Measurements from ENCODE around the gene DNAJC16.
A peak's percentile ranks its signal among the peaks of the same experiment; 100 is the strongest.

DNAJC16 gene

DNA sequence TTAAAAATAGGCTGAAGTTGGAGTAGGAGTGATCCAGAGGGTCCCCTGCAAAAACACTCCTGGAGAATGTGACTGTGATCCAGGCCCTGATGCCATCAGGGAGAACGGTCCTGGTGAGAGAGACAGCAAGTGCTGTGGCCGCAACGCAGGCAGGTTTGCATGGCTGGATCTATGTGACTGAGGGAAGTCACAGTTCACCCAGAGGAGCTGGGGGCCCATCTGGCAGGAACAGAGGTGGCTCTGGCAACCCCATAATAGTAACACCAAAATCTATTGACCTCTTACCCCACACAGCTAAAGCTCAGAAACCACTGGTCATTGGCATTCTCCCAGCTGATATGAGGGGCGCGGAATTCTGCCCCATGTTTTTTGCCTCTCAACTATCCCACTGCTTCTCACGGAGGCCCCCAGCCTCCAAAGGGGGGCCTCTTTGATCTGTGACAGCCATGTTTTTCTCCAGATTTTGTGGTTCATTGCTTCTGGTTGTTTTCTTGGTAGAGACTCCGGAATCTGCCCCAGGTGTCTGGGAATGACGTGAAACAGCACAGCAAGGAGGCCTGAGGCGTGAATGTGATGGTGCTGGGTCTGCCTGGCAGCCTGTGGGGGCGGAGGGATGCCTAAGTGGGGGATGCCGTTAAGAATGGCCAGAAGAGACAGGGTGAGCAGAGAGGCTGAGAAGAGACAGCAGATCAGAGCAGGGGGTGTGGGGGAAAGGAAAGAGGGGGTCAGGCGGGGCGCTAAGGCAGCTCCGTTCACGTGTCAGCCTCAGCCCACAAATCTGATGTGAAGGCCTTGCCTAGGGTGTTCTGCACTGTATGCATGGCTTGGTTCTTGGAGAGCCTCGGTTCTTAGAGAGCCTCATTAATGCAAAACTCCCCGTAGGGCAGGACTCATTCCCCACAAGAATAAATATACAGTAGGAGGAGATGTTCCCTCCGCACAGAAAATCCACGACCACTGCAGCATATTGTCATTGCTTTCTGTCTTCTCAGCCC lies 26.2 kb upstream of the DNAJC16 start:
- DNase-seq (ENCODE audit: extremely low read depth, low read depth): no peak
- TF ChIP-seq, protein P1, sequence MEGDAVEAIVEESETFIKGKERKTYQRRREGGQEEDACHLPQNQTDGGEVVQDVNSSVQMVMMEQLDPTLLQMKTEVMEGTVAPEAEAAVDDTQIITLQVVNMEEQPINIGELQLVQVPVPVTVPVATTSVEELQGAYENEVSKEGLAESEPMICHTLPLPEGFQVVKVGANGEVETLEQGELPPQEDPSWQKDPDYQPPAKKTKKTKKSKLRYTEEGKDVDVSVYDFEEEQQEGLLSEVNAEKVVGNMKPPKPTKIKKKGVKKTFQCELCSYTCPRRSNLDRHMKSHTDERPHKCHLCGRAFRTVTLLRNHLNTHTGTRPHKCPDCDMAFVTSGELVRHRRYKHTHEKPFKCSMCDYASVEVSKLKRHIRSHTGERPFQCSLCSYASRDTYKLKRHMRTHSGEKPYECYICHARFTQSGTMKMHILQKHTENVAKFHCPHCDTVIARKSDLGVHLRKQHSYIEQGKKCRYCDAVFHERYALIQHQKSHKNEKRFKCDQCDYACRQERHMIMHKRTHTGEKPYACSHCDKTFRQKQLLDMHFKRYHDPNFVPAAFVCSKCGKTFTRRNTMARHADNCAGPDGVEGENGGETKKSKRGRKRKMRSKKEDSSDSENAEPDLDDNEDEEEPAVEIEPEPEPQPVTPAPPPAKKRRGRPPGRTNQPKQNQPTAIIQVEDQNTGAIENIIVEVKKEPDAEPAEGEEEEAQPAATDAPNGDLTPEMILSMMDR (IDR thresholded peaks at IDR 0.05; ENCODE audit: low read depth, low read length, missing control alignments): no peak
- no peak overlapping the region for H3K4me3 ChIP-seq (replicated peaks; ENCODE audit: low read depth, low read length)

DNA sequence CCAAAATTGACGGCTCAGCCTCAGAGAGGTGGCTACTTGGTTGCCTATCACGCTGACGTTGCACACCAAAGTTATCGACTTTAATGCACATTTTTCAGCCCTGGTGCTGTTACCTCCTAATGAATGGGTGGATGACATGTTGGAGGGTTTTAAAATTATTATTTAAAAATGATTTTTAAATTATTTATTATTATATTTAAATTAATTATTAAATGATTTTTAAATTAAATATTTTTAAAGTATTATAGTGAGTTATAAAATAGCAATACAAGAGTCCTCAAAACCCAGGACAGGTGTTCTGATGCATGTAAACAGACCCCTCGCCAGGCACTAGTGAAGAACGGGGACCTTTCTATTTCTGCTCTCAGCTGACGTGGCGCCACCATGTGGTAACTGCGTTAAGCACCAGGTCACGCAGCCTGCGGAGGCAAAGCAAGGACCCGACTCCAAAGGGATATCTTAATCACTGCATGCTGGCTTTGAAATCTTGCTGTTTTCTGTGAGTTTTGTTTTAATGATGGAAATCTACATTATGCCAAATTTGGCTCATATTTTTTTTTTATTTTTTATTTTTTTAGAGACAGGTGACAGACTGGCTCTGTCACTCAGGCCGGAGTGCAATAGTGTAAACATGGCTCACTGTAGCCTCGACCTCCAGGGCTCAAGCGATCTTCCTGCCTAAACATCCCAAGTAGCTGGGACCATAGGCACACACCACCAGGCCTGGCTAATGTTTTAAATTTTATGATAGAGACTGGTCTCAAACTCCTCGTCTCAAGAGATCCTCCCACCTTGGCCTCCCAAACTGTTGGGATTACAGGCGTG lies 25.2 kb upstream of the DNAJC16 start:
- TF ChIP-seq, protein P1 (IDR thresholded peaks at IDR 0.05; ENCODE audit: low read depth, low read length, missing control alignments): peak; percentile 83
- no peak overlapping the region for H3K4me3 ChIP-seq (replicated peaks; ENCODE audit: low read depth, low read length)
- no peak for DNase-seq (ENCODE audit: extremely low read depth, low read depth)

DNA sequence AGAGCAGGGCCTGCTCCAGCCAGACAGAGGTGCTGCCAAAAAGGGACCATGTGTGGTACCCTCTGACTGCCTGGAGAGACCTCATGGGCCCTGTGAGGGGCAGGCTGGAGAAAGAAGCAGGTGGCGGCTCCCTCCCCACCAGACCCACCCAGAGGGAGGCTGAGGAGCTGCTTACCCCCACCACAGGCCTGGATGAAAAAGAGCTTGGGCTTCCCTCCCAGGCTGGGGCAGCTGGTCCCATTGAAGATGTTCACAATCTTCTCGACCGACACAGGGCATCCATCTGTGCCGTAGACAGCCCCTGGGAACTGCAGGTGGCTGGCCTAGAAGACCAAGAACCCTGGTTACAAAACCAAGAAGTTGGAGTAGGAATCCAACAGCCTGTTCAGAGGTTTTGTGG lies 22.2 kb upstream of the DNAJC16 start:
- H3K4me3 ChIP-seq (replicated peaks; ENCODE audit: low read depth, low read length): no peak overlapping the region
- TF ChIP-seq, protein P1 (IDR thresholded peaks at IDR 0.05; ENCODE audit: low read depth, low read length, missing control alignments): no peak
- DNase-seq (ENCODE audit: extremely low read depth, low read depth): no peak

DNA sequence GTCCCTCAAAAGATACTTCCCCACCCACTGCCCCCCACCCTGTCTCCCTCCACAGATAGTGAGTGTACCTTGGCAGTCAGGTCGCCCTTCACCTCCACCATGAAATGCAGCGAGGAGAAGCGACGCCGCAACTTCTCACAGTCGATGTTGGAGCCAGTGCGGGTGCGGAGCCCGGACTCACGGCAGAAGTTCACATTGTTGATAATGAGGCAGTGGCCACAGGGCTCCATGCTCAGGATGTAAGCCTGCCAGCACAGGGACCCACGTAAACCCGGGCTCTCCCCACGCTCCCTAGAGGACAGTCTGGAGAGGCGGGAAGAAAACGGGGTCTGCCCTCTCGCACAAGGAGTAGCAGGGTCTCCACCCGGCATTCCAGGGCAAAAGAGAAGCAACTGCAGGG lies 19.8 kb upstream of the DNAJC16 start:
- DNase-seq (ENCODE audit: extremely low read depth, low read depth): no peak
- TF ChIP-seq, protein P1 (IDR thresholded peaks at IDR 0.05; ENCODE audit: low read depth, low read length, missing control alignments): no peak
- H3K4me3 ChIP-seq (replicated peaks; ENCODE audit: low read depth, low read length): no peak overlapping the region

DNA sequence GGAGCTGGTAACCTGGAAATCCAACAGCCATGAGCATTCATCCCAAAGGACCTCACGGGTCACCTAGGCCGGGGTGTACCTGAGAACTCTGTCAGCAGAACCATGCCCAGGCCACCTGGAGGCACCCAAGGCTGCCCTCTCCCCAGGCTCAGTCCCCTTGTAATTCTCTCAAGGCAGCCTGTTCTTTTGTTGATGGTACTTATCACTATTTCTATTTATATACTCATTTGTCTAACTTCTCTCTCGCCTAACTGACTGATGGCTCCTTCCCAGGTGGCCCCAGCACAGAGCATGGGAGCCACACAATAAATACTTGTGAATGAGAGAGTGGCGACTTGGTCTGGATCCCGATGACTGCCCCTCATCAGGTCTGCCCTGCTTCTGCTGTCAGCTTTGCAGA lies 19.4 kb upstream of the DNAJC16 start:
- no peak overlapping the region for H3K4me3 ChIP-seq (replicated peaks; ENCODE audit: low read depth, low read length)
- TF ChIP-seq, protein P1 (IDR thresholded peaks at IDR 0.05; ENCODE audit: low read depth, low read length, missing control alignments): no peak
- no peak for DNase-seq (ENCODE audit: extremely low read depth, low read depth)

DNA sequence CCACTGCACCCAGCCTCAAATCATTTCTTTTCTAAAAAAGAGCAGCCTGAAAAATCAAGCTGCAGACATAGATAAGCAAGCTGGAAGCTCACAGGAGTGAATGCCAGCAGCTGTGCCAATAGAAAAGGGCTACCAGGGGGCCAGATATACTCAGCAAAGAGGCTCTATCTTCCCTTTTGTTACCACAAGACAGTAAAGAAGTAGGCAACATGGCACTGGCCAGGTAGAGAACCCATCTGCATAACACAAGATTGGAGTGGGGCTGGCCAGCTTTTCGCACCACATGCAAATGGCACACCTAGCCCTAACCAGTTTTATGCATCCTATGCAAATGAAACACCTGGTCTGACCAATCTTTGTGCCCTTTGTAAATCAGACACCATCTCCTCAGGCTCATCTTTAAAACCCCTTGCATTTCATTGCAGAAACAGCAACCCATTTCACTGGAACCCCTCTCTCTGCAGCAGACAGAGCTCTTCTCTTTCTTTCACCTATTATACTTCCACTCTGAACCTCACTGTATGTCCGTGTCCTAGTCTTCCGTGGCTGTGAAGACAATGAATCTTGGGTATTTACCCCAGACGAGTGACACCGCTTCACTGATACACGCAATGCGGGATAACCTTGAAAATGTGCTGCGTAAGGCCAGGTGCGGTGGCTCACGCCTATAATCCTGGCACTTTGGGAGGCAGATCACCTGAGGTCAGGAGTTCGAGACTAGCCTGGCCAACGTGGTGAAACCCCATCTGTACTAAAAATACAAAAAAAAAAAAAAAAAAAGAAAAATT lies 17.8 kb upstream of the DNAJC16 start:
- TF ChIP-seq, protein P1 (IDR thresholded peaks at IDR 0.05; ENCODE audit: low read depth, low read length, missing control alignments): no peak
- no peak overlapping the region for H3K4me3 ChIP-seq (replicated peaks; ENCODE audit: low read depth, low read length)
- no peak for DNase-seq (ENCODE audit: extremely low read depth, low read depth)

All from HFF-Myc (cell line).